NB4 (cell line): ENCODE results near the gene DHX30.

Experiments
- CTCF ChIP-seq: IDR thresholded peaks from one replicate; pipeline ENCODE4 v1.5.1; 2012; ENCODE audit warnings: low read depth, low read length
- MYC ChIP-seq: IDR thresholded peaks from 2 replicates; pipeline ENCODE4 v1.6.1; 2011; ENCODE audit warnings: low read depth, low read length
- POLR2A ChIP-seq: IDR thresholded peaks from 2 replicates; pipeline ENCODE4 v1.6.1; 2011; ENCODE audit warnings: mild to moderate bottlenecking; ENCODE audit not compliant: insufficient read length; ENCODE audit errors: extremely low read depth
- TF ChIP-seq, protein P1 (sequence below): IDR thresholded peaks from 2 replicates; pipeline ENCODE4 v1.6.1; 2011; ENCODE audit warnings: low read depth, low read length

- TF ChIP-seq POLR2A (no peak), CTCF (no peak), MYC (no peak)
- TF ChIP-seq, protein P1, sequence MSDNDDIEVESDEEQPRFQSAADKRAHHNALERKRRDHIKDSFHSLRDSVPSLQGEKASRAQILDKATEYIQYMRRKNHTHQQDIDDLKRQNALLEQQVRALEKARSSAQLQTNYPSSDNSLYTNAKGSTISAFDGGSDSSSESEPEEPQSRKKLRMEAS, result no peak
These were observed 22.7 kb downstream of the DHX30 start for GRCh38 chr3:47825590-47825989.
